ENCODE results near the gene CNOT11. TPM values are rescaled to one million over a fixed set of nuclear protein-coding genes. Genes with fewer than 3 reads are reported as not detected.

CNOT11 gene
- total and polyA plus RNA-seq, 2 of the 8 experiments (the other 6 are each of a cell fraction or from before 2014, with no cell fraction given) = 41.5 to 54.6 TPM

DNA sequence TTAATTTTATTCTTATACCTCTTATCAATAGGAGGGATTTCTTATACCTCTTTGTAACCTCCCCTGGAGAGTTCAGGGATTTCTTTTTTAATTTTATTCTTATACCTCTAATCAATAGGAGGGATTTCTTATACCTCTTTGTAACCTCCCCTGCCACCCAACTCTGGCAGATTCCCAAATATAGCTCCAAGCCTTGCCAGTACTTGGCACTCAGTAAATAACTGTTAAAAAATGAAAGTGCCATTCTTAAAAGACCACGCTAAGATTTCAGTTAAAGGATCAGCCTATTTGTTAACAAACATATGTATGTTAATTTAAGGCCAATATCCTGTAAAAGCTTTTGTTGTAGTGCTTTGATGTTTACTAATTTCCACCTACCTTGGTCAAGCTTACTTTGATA, 51.0 kb downstream of the CNOT11 start (continued):
- TF ChIP-seq E2F6 (IDR thresholded peaks at IDR 0.05) (no peak), HDAC2 (IDR thresholded peaks at IDR 0.05; ENCODE audit: borderline replicate concordance in 1 of 2, low read depth in 2 of 2, low read length in 2 of 2) (no peak), EZH2 (IDR thresholded peaks at IDR 0.05; ENCODE audit: low read depth, low read length, severe bottlenecking) (no peak), RBBP5 (IDR thresholded peaks at IDR 0.05; ENCODE audit: borderline replicate concordance, low read depth, low read length) (no peak), JUN (IDR thresholded peaks at IDR 0.05; ENCODE audit: low read depth, low read length) (no peak), ZNF274 (IDR thresholded peaks at IDR 0.05; ENCODE audit: borderline replicate concordance, extremely low read depth, low read length) (no peak), MAFK (IDR thresholded peaks at IDR 0.05; ENCODE audit: low read depth, low read length) (no peak), HDAC6 (IDR thresholded peaks at IDR 0.05; ENCODE audit: low read depth, low read length) (no peak), CHD7 (IDR thresholded peaks at IDR 0.05; ENCODE audit: insufficient replicate concordance, low read length) (no peak), SIX5 (IDR thresholded peaks at IDR 0.05; ENCODE audit: low read depth, low read length) (no peak), TAF1 (IDR thresholded peaks at IDR 0.05; ENCODE audit: low read depth, low read length) (no peak)
